IMR-90 (cell line): ENCODE results near the gene MREG. TPM values are rescaled to one million over a fixed set of nuclear protein-coding genes. Genes with fewer than 3 reads are reported as not detected.

ENCODE experiments used
- ATAC-seq: fragments of 200-7000 bp; cut with Tn5 transposase; 2 replicates; pipeline ENCODE4 v1.9.1; 2020; ENCODE audit warnings: low read depth, mild to moderate bottlenecking, moderate library complexity
- BruUV-seq: library from RNA; stranded (reverse); fragments of 400-500 nt; replicated peaks from 2 replicates; lab custom pipeline; 2021; lab: Mats Ljungman, UMichigan
- CTCF ChIA-PET: fragments of 300-600 bp; formaldehyde crosslinking; extraction: SDS; loops from one replicate; lab custom pipeline; 2021; ENCODE audit warnings: antibody characterized with exemption; lab: Yijun Ruan, JAX
- POLR2A ChIA-PET: fragments of 300-600 bp; sonication (Branson Sonifier 250); formaldehyde crosslinking; loops from one replicate; lab custom pipeline; 2022; ENCODE audit warnings: antibody characterized with exemption; ENCODE audit not compliant: unreplicated experiment; lab: Charles Lee
- DNase-seq: peaks from one replicate; pipeline ENCODE4 v3.0.0; 2013
- H2AFZ ChIP-seq: replicated peaks from 2 replicates; pipeline ENCODE3; 2013; ENCODE audit warnings: low read length, mild to moderate bottlenecking; ENCODE audit not compliant: poor library complexity
- H2AK5ac ChIP-seq: 2 replicates; pipeline ENCODE4 v1.6.1; 2013; ENCODE audit warnings: low read depth, low read length, inconsistent platforms
- H2AK9ac ChIP-seq: replicated peaks from 2 replicates; pipeline ENCODE3; 2013; ENCODE audit warnings: mild to moderate bottlenecking, low read depth, low read length, moderate library complexity; ENCODE audit not compliant: poor library complexity
- H2BK120ac ChIP-seq: 2 replicates; pipeline ENCODE4 v1.6.1; 2013; ENCODE audit warnings: low read depth, low read length, inconsistent platforms
- H2BK15ac ChIP-seq: 3 replicates; pipeline ENCODE4 v1.6.1; 2013; ENCODE audit warnings: low read depth, low read length, inconsistent platforms
- H2BK20ac ChIP-seq: 2 replicates; pipeline ENCODE4 v1.6.1; 2013; ENCODE audit warnings: low read depth, mild to moderate bottlenecking, inconsistent platforms, low read length, moderate library complexity
- H2BK5ac ChIP-seq: 2 replicates; pipeline ENCODE4 v1.6.1; 2013; ENCODE audit warnings: mild to moderate bottlenecking, low read depth, low read length, inconsistent platforms; ENCODE audit not compliant: poor library complexity, severe bottlenecking
- H3K14ac ChIP-seq: replicated peaks from 2 replicates; pipeline ENCODE4 v1.6.1; 2013; ENCODE audit warnings: low read depth, low read length, inconsistent platforms
- H3K18ac ChIP-seq: 2 replicates; pipeline ENCODE4 v1.6.1; 2013; ENCODE audit warnings: low read depth, low read length, control low read depth
- H3K23ac ChIP-seq: 2 replicates; pipeline ENCODE4 v1.6.1; 2013; ENCODE audit warnings: low read depth, low read length, inconsistent platforms
- H3K27ac ChIP-seq: 2 replicates; pipeline ENCODE4 v1.5.1; 2013; ENCODE audit warnings: mild to moderate bottlenecking, control low read depth, low read length; ENCODE audit not compliant: insufficient read depth
- H3K27me3 ChIP-seq: 2 replicates; pipeline ENCODE4 v1.6.1; 2013; ENCODE audit warnings: low read length; ENCODE audit not compliant: control insufficient read depth, insufficient read depth
- H3K36me3 ChIP-seq: 2 replicates; pipeline ENCODE4 v1.6.1; 2013; ENCODE audit warnings: low read length, mixed read lengths; ENCODE audit not compliant: control insufficient read depth, insufficient read depth
- H3K4ac ChIP-seq: 2 replicates; pipeline ENCODE4 v1.6.1; 2013; ENCODE audit warnings: low read depth, low read length, inconsistent platforms
- H3K4me1 ChIP-seq: 2 replicates; pipeline ENCODE4 v1.6.1; 2013; ENCODE audit warnings: low read length, mixed read lengths; ENCODE audit not compliant: control insufficient read depth, insufficient read depth
- H3K4me2 ChIP-seq: 2 replicates; pipeline ENCODE4 v1.6.1; 2013; ENCODE audit warnings: low read depth, mild to moderate bottlenecking, control low read depth, low read length, moderate library complexity
- H3K4me3 ChIP-seq: 2 replicates; pipeline ENCODE4 v1.5.1; 2013; ENCODE audit warnings: low read depth, mild to moderate bottlenecking, control low read depth, low read length, moderate library complexity; ENCODE audit not compliant: insufficient read depth
- H3K56ac ChIP-seq: 2 replicates; pipeline ENCODE4 v1.6.1; 2013; ENCODE audit warnings: low read length, inconsistent platforms; ENCODE audit not compliant: insufficient read depth; ENCODE audit errors: extremely low read depth
- H3K79me1 ChIP-seq, 2 experiments: 2 replicates each; pipeline ENCODE4 v1.6.1; 2013; ENCODE audit warnings: low read length in 2 of 2, inconsistent platforms in 1 of 2, low read depth in 1 of 2
- H3K9ac ChIP-seq: 2 replicates; pipeline ENCODE4 v1.6.1; 2013; ENCODE audit warnings: low read depth, low read length, control low read depth
- H3K9me1 ChIP-seq: 2 replicates; pipeline ENCODE4 v1.6.1; 2013; ENCODE audit warnings: low read length, inconsistent platforms; ENCODE audit not compliant: insufficient read depth
- H3K9me3 ChIP-seq: 2 replicates; pipeline ENCODE4 v1.6.1; 2013; ENCODE audit warnings: low read length; ENCODE audit not compliant: control insufficient read depth, insufficient read depth
- H4K20me1 ChIP-seq: 2 replicates; pipeline ENCODE4 v1.6.1; 2013; ENCODE audit warnings: low read length, inconsistent platforms; ENCODE audit not compliant: insufficient read depth
- H4K5ac ChIP-seq: 2 replicates; pipeline ENCODE4 v1.6.1; 2013; ENCODE audit warnings: mild to moderate bottlenecking, low read depth, low read length, control low read depth
- H4K8ac ChIP-seq, 2 experiments: 2 replicates each; pipeline ENCODE4 v1.6.1; 2013; ENCODE audit warnings: low read depth in 2 of 2, low read length in 2 of 2, control low read depth in 1 of 2, inconsistent platforms in 1 of 2
- H4K91ac ChIP-seq: 2 replicates; pipeline ENCODE4 v1.6.1; 2013; ENCODE audit warnings: low read depth, low read length, inconsistent platforms; ENCODE audit not compliant: insufficient read depth
- BHLHE40 ChIP-seq: fragments of 150-350 bp; IDR thresholded peaks from 2 replicates; pipeline ENCODE4 v1.6.1; 2016; ENCODE audit warnings: mild to moderate bottlenecking, low read depth, low read length
- CHD1 ChIP-seq: IDR thresholded peaks from 2 replicates; pipeline ENCODE4 v1.6.1; 2012; ENCODE audit warnings: low read depth, low read length, improper control_type of control experiment
- RAD21 ChIP-seq: IDR thresholded peaks from 2 replicates; pipeline ENCODE4 v1.6.1; 2012; ENCODE audit warnings: low read length, improper control_type of control experiment
- WGBS, 2 experiments: methylation state at CpG; one replicate each; pipeline versions ENCODE4 v1.1.5 to v1.1.7; 2013; ENCODE audit warnings: missing lambda C conversion rate in 2 of 2; ENCODE audit not compliant: insufficient read length in 1 of 2; ENCODE audit errors: extremely low coverage in 2 of 2; 5-methylcytosine and 5-hydroxymethylcytosine counted together
- dilution Hi-C: fragments of 300-500 bp; cut with HindIII; formaldehyde crosslinking; loops from one replicate; pipeline ENCODE4 v1.14.3; 2018; ENCODE audit warnings: low sequenced_read_pairs; ENCODE audit not compliant: unreplicated experiment
- in situ Hi-C: fragments of 300-500 bp; cut with MboI; formaldehyde crosslinking; loops from 3 replicates; pipeline ENCODE4 v1.14.3; 2019; ENCODE audit warnings: low sequenced_read_pairs, inconsistent platforms, mixed read lengths
- intact Hi-C: fragments of 100-400 bp; cut with micrococcal nuclease; formaldehyde crosslinking; loops from 2 replicates; pipeline ENCODE4 v1.10.0; 2022
- polyA plus RNA-seq, 3 experiments: library from polyadenylated mRNA; depleted of rRNA; stranded (reverse); fragments of >200 nt; gene quantifications; 2 replicates each; pipeline ENCODE4 v1.2.3, GENCODE V29; 2012; ENCODE audit warnings: low replicate concordance in 1 of 3
- total RNA-seq: library from RNA; depleted of rRNA; stranded (reverse); fragments of >200 nt; gene quantifications from 2 replicates; pipeline ENCODE4 v1.2.3, GENCODE V29; 2012
- TF ChIP-seq, protein P1 (sequence below): conservative IDR thresholded peaks from 2 replicates; pipeline ENCODE4 v1.5.1; 2012; ENCODE audit warnings: mild to moderate bottlenecking, low read depth, low read length, improper control_type of control experiment

Gene MREG
- total and polyA plus RNA-seq, 2 of the 4 experiments (the other 2 are of a cell fraction) = 1.0 to 1.8 TPM

DNA sequence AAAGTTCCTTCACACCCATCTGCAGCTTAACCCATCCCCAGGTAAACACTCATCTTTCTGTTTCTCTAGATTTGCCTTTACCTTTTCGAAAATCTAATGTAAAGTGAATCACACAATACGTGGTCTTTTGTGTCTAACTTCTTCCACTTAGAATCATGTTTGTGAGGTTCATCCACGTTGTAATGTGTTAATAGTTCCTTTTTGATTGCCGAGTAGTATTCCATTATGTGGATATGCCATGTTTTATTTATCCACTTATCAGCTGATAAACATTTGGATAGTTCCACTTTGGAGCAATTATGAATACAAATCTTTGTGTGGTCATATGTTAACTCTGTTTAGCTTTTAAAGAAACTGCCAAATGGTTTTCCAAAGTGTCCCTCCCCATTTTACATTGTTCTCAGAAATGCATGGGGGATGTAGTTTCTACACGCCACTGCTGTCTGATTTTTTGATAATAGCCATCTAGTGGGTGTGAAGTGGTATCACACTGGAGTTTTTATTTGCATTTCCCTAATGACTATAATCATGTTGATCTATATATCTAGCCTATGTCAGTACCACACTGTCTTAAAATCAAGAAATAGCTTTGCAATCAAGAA is 46.0 kb upstream of the MREG start:
- TF ChIP-seq BHLHE40 (no peak), RAD21 (no peak), CHD1 (no peak)
- TF ChIP-seq, protein P1, sequence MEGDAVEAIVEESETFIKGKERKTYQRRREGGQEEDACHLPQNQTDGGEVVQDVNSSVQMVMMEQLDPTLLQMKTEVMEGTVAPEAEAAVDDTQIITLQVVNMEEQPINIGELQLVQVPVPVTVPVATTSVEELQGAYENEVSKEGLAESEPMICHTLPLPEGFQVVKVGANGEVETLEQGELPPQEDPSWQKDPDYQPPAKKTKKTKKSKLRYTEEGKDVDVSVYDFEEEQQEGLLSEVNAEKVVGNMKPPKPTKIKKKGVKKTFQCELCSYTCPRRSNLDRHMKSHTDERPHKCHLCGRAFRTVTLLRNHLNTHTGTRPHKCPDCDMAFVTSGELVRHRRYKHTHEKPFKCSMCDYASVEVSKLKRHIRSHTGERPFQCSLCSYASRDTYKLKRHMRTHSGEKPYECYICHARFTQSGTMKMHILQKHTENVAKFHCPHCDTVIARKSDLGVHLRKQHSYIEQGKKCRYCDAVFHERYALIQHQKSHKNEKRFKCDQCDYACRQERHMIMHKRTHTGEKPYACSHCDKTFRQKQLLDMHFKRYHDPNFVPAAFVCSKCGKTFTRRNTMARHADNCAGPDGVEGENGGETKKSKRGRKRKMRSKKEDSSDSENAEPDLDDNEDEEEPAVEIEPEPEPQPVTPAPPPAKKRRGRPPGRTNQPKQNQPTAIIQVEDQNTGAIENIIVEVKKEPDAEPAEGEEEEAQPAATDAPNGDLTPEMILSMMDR = 0 out of 2 replicates have a peak, but pooled peaks have one; percentile 2
- Histone ChIP-seq H3K14ac (no peak overlapping the region), H2BK20ac (no peak overlapping the region), H3K79me1 (no peaks in the 10 kb centered on the region), H2BK5ac (no peak overlapping the region), H3K27ac (no peak overlapping the region), H3K9ac (no peak overlapping the region), H4K5ac (no peak overlapping the region), H3K9me1 (no peaks in the 10 kb centered on the region; the same call in 1 of the 2 replicates), H2AK5ac (no peak overlapping the region), H2AFZ (no peak overlapping the region), H3K36me3 (no peaks in the 10 kb centered on the region), H4K8ac (no peak overlapping the region), H3K9me3 (no peaks in the 10 kb centered on the region), H3K4me1 (peaks cover 2% of the 10 kb centered on the region; the same call in 1 of the 2 replicates), H4K20me1 (no peaks in the 10 kb centered on the region), H3K23ac (no peak overlapping the region), H3K18ac (no peak overlapping the region), H3K4me2 (no peak overlapping the region), H3K4ac (no peak overlapping the region), H3K56ac (no peak overlapping the region), H3K27me3 (no peaks in the 10 kb centered on the region), H2AK9ac (no peak overlapping the region), H2BK120ac (no peak overlapping the region), H4K91ac (no peak overlapping the region), H2BK15ac (no peak overlapping the region), H3K4me3 (no peak overlapping the region)
- BruUV-seq = no TSS peak
- intact Hi-C loops (no loop called here), in situ Hi-C loops (no loop called here), dilution Hi-C loops (no loop called here)
- CTCF ChIA-PET = no interaction called here
- ATAC-seq = no peak
- DNase-seq = no peak
- POLR2A ChIA-PET = no interaction called here
- no CpG with 5 or more reads among the region's 5 CpGs for WGBS, 2 experiments
